Activated T-helper 9 cell treated with anti-CD3 and anti-CD28 coated beads, Interleukin-2, amount 50 U/mL, for 16 hours (primary cell): ENCODE measurements around the gene ZSWIM6.

Source experiments
- DNase-seq: peaks from one replicate; pipeline ENCODE4 v3.0.0-alpha.2; 2020; ENCODE audit warnings: low read depth

The ZSWIM6 gene

GRCh38 chr5:61307191-61307590, 24.9 kb upstream of the ZSWIM6 start:
- no peak for DNase-seq

- no peak for DNase-seq
These were observed 24.4 kb upstream of the ZSWIM6 start for GRCh38 chr5:61307611-61308010.

- no peak for DNase-seq
These were observed 23.3 kb upstream of the ZSWIM6 start for GRCh38 chr5:61308712-61309111.

- DNase-seq, result no peak
These were observed 22.9 kb upstream of the ZSWIM6 start for GRCh38 chr5:61309115-61309514.

- DNase-seq, result no peak
These were observed 20.9 kb upstream of the ZSWIM6 start for GRCh38 chr5:61311056-61311610.

- no peak for DNase-seq
These were observed 19.9 kb upstream of the ZSWIM6 start for GRCh38 chr5:61311836-61312808.

- no peak for DNase-seq
These were observed 17.9 kb upstream of the ZSWIM6 start for GRCh38 chr5:61313960-61314681.

- no peak for DNase-seq
These were observed 13.7 kb upstream of the ZSWIM6 start for GRCh38 chr5:61318376-61318775.

GRCh38 chr5:61319388-61320146, 12.5 kb upstream of the ZSWIM6 start:
- no peak for DNase-seq

- no peak for DNase-seq
These were observed 11.2 kb upstream of the ZSWIM6 start for GRCh38 chr5:61320860-61321259.

GRCh38 chr5:61321669-61322068, 10.4 kb upstream of the ZSWIM6 start:
- no peak for DNase-seq

GRCh38 chr5:61322738-61323725, 9.0 kb upstream of the ZSWIM6 start:
- no peak for DNase-seq

GRCh38 chr5:61327760-61328753, 4.0 kb upstream of the ZSWIM6 start:
- DNase-seq, result no peak

- DNase-seq, result no peak
These were observed 3.1 kb upstream of the ZSWIM6 start for GRCh38 chr5:61328791-61329549.

GRCh38 chr5:61329550-61330128, 2.4 kb upstream of the ZSWIM6 start:
- DNase-seq, result no peak

- no peak for DNase-seq
These were observed 1.7 kb upstream of the ZSWIM6 start for GRCh38 chr5:61330341-61330844.

GRCh38 chr5:61330845-61331406, 1.1 kb upstream of the ZSWIM6 start:
- DNase-seq, result peak; percentile 67

- peak; percentile 20 for DNase-seq
These were observed 296 bp downstream of the ZSWIM6 start for GRCh38 chr5:61332358-61332749.
